Activated CD8-positive, alpha-beta T cell treated with anti-CD3 and anti-CD28 coated beads for 36 hours (primary cell): ENCODE results near the gene TATDN2. TPM values are rescaled to one million over a fixed set of nuclear protein-coding genes. Genes with fewer than 3 reads are reported as not detected.

Experiments used
- ATAC-seq: fragments of 200-7000 bp; cut with Tn5 transposase; one replicate; pipeline ENCODE4 v1.10.0; 2021; ENCODE audit warnings: mild to moderate bottlenecking, moderate library complexity
- CTCF ChIA-PET: fragments of 350-600 bp; sonication (Branson Sonifier 250); formaldehyde crosslinking; loops from one replicate; lab custom pipeline; 2021; ENCODE audit warnings: antibody characterized with exemption; lab: Charles Lee
- POLR2A ChIA-PET: fragments of 350-600 bp; sonication (Branson Sonifier 250); formaldehyde crosslinking; loops from one replicate; lab custom pipeline; 2021; ENCODE audit warnings: antibody characterized with exemption; lab: Charles Lee
- DNase-seq: peaks from one replicate; pipeline ENCODE4 v3.0.0-alpha.2; 2020
- H3K27ac Mint-ChIP-seq: one replicate; pipeline ENCODE4 v1.8.0; 2021; ENCODE audit warnings: mild to moderate bottlenecking, mixed read lengths
- H3K27me3 Mint-ChIP-seq: one replicate; pipeline ENCODE4 v1.8.0; 2021; ENCODE audit warnings: mixed read lengths
- H3K36me3 Mint-ChIP-seq: one replicate; pipeline ENCODE4 v1.8.0; 2021; ENCODE audit warnings: low read depth, mixed read lengths
- H3K4me1 Mint-ChIP-seq: one replicate; pipeline ENCODE4 v1.8.0; 2021; ENCODE audit warnings: low read depth, mixed read lengths
- H3K4me3 Mint-ChIP-seq: one replicate; pipeline ENCODE4 v1.8.0; 2021; ENCODE audit warnings: mild to moderate bottlenecking, moderate library complexity, mixed read lengths
- H3K9me3 Mint-ChIP-seq: one replicate; pipeline ENCODE4 v1.8.0; 2021; ENCODE audit warnings: mixed read lengths
- intact Hi-C: fragments of 100-400 bp; cut with micrococcal nuclease; formaldehyde crosslinking; loops from one replicate; pipeline ENCODE4 v1.10.0; 2022
- total RNA-seq, 2 experiments: library from RNA; stranded (reverse); gene quantifications; one replicate each; pipeline ENCODE4 v1.2.3, GENCODE V29; 2021
- TF ChIP-seq, protein P1 (sequence below): fragments of 200-600 bp; IDR thresholded peaks from one replicate; pipeline ENCODE4 v1.8.0; 2022; ENCODE audit warnings: antibody characterized with exemption, mild to moderate bottlenecking

The TATDN2 gene
- total RNA-seq, 2 experiments from 2014 or later = 37.1 to 38.5 TPM

DNA sequence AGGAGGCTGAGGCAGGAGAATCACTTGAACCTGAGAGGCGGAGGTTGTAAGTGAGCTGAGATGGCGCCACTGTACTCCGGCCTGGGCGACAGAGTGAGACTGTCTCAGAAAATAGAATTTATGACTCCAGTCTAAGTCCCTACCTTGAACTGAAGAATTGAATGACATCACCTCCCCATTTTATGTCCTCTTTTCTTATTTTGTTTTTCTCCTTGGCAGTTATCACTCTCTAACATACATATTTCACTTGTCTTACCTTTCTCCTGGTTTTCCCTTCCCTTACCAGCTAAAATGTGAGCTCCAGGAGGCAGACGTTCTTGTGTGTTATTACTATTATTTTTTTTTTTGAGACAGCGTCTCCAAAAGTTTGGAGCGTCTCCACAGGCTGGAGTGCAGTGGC, 7.6 kb downstream of the TATDN2 start:
- Mint-ChIP-seq H3K4me3 (no peak overlapping the region), H3K4me1 (peaks cover 81% of the 10 kb centered on the region), H3K9me3 (no peaks in the 10 kb centered on the region), H3K36me3 (peaks cover 75% of the 10 kb centered on the region), H3K27me3 (no peaks in the 10 kb centered on the region), H3K27ac (peak overlapping the region; percentile 0)
- no peak for DNase-seq
- intact Hi-C loops = no loop called here
- no peak for ATAC-seq
- ChIA-PET CTCF (no interaction called here), POLR2A (interaction anchor here (0.7 kb wide), 2 partner anchors 27 to 456 kb away, joined by 3 to 4 read pairs; no protein-coding TSS in a partner anchor)
- TF ChIP-seq, protein P1, sequence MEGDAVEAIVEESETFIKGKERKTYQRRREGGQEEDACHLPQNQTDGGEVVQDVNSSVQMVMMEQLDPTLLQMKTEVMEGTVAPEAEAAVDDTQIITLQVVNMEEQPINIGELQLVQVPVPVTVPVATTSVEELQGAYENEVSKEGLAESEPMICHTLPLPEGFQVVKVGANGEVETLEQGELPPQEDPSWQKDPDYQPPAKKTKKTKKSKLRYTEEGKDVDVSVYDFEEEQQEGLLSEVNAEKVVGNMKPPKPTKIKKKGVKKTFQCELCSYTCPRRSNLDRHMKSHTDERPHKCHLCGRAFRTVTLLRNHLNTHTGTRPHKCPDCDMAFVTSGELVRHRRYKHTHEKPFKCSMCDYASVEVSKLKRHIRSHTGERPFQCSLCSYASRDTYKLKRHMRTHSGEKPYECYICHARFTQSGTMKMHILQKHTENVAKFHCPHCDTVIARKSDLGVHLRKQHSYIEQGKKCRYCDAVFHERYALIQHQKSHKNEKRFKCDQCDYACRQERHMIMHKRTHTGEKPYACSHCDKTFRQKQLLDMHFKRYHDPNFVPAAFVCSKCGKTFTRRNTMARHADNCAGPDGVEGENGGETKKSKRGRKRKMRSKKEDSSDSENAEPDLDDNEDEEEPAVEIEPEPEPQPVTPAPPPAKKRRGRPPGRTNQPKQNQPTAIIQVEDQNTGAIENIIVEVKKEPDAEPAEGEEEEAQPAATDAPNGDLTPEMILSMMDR = no peak

DNA sequence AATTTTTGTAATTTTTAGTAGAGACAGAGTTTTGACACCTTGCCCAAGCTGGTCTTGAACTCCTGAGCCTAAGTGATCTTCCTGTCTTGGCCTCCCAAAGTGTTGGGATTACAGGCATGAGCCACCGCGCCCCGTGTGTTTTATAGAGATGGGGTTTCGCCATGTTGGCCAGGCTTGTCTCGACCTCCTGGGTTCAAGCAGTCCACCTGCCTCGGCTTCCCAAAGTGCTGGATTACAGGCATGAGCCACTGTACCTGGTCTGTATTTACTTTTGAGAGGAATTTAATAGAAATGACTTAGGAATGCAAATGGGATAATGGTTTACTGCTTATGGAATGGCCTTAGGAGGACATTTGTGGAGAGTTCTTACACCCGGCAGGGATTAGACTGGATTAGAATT, 10.8 kb downstream of the TATDN2 start:
- ATAC-seq = no peak

DNA sequence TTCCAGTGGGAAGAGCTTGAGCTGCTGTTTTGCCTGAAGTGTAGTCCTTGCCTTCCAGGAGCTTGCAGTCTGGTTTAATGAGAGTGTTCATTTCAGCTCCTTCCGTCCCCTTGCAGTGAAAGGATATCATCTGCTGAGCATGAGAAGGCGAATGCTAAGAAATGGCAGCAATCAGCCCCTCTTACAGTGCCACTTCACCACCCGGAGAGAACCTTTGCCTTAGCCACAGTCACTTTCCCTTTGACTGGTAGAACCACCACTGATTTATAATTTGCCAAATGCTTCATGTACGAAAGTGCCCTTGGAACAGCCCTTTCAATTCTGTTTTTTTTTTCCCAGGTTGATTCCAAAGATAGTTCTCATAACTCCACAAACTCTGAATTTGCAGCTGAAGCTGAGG, 11.5 kb downstream of the TATDN2 start:
- Mint-ChIP-seq H3K4me3 (no peak overlapping the region), H3K27me3 (no peaks in the 10 kb centered on the region), H3K36me3 (peaks cover 77% of the 10 kb centered on the region), H3K27ac (peak overlapping the region; percentile 66), H3K4me1 (peaks cover 73% of the 10 kb centered on the region), H3K9me3 (no peaks in the 10 kb centered on the region)
- TF ChIP-seq, protein P1 = no peak
- intact Hi-C loops = no loop called here
- DNase-seq = no peak
- no peak for ATAC-seq
- ChIA-PET POLR2A (interaction anchor here (0.6 kb wide), 1 partner anchor 265 kb away, joined by 3 read pairs; no protein-coding TSS in a partner anchor), CTCF (interaction anchor here (1.6 kb wide), 1 partner anchor 9 kb away, joined by 6 read pairs; no protein-coding TSS in a partner anchor)

More for the DNA sequence above, 10.8 kb downstream of the TATDN2 start:
- peaks cover 78% of the 10 kb centered on the region for H3K36me3 Mint-ChIP-seq
- H3K27me3 Mint-ChIP-seq = no peaks in the 10 kb centered on the region
- DNase-seq = no peak
- intact Hi-C loops = no loop called here
- H3K9me3 Mint-ChIP-seq = no peaks in the 10 kb centered on the region
- TF ChIP-seq, protein P1 = no peak
- H3K4me3 Mint-ChIP-seq = no peak overlapping the region
- POLR2A ChIA-PET = interaction anchor here (0.6 to 1.4 kb wide), 2 partner anchors 9 to 264 kb away, joined by 3 to 4 read pairs; no protein-coding TSS in a partner anchor
- CTCF ChIA-PET = interaction anchor here (1.6 kb wide), 1 partner anchor 8 kb away, joined by 6 read pairs; no protein-coding TSS in a partner anchor
- peaks cover 77% of the 10 kb centered on the region for H3K4me1 Mint-ChIP-seq
- peak overlapping the region; percentile 66 for H3K27ac Mint-ChIP-seq

DNA sequence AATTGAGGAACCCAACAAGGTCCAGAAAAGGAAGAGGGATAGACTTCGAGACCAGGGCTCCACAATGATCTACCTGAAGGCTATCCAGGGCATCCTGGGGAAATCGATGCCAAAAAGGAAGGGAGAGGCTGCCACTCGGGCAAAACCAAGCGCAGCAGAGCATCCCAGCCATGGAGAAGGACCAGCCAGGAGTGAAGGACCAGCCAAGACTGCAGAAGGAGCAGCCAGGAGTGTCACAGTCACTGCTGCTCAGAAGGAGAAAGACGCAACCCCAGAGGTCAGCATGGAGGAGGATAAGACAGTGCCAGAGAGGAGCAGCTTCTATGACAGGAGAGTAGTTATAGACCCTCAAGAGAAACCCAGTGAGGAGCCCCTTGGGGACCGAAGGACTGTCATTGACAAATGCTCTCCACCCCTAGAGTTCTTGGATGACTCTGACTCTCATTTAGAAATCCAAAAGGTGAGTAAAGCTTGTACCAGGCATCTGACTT, 12.0 kb downstream of the TATDN2 start:
- peak overlapping the region; percentile 66 for H3K27ac Mint-ChIP-seq
- H3K36me3 Mint-ChIP-seq = peaks cover 74% of the 10 kb centered on the region
- DNase-seq = no peak
- CTCF ChIA-PET = interaction anchor here (0.9 to 1.6 kb wide), 2 partner anchors 10 kb away, joined by 4 to 6 read pairs; no protein-coding TSS in a partner anchor
- no peak for ATAC-seq
- peaks cover 68% of the 10 kb centered on the region for H3K4me1 Mint-ChIP-seq
- H3K27me3 Mint-ChIP-seq = no peaks in the 10 kb centered on the region
- POLR2A ChIA-PET = interaction anchor here (1.2 kb wide), 1 partner anchor 95 kb away, joined by 3 read pairs; no protein-coding TSS in a partner anchor
- intact Hi-C loops = no loop called here
- no peak overlapping the region for H3K4me3 Mint-ChIP-seq
- H3K9me3 Mint-ChIP-seq = no peaks in the 10 kb centered on the region
- TF ChIP-seq, protein P1 = no peak

DNA sequence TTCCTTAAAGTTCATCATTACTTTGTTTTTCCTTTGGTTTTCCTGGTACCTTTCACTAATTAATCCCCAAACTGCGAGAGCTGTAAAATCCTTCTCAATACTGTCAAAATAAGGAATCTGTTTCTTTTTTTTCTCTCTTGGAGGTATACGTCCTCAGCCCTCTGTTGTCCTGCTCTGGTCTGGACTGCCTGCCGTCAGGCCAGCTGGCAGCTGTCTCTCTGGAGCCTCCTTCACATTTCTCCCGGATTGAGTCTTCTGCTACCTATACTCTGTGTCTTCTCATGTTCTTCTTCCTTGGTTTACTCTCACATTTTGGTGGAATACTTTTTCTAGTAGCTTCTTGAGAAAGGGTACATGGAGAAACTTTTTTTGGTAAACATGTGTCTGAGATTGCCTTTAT, 13.8 kb downstream of the TATDN2 start:
- H3K36me3 Mint-ChIP-seq = peaks cover 71% of the 10 kb centered on the region
- DNase-seq = no peak
- no peak for ATAC-seq
- intact Hi-C loops = no loop called here
- peak overlapping the region; percentile 51 for H3K27ac Mint-ChIP-seq
- TF ChIP-seq, protein P1 = no peak
- peaks cover 65% of the 10 kb centered on the region for H3K4me1 Mint-ChIP-seq
- H3K27me3 Mint-ChIP-seq = no peaks in the 10 kb centered on the region
- H3K9me3 Mint-ChIP-seq = no peaks in the 10 kb centered on the region
- no peak overlapping the region for H3K4me3 Mint-ChIP-seq
- CTCF ChIA-PET = interaction anchor here (0.9 to 4.2 kb wide), 6 partner anchors 9 to 145 kb away, joined by 3 to 27 read pairs (median 3); partner anchors contain the start of gene TATDN2
- POLR2A ChIA-PET = interaction anchor here (0.6 to 1.2 kb wide), 4 partner anchors 14 to 133 kb away, joined by 3 to 4 read pairs (median 3); partner anchors contain the start of gene TATDN2
